Karpas-422 (cell line): ENCODE results near the gene SMYD3. TPM values are rescaled to one million over a fixed set of nuclear protein-coding genes. Genes with fewer than 3 reads are reported as not detected.

Source experiments
- DNase-seq: peaks from one replicate; pipeline ENCODE4 v3.0.0-alpha.2; 2015
- H2AFZ ChIP-seq: fragments of 200-600 bp; sonication (generic); 2 replicates; pipeline ENCODE4 v1.6.1; 2014; ENCODE audit warnings: antibody characterized with exemption, low read length, mixed read lengths
- H3K27ac ChIP-seq: fragments of 200-600 bp; sonication (generic); 2 replicates; pipeline ENCODE4 v1.5.1; 2014; ENCODE audit warnings: mild to moderate bottlenecking, low read length, moderate library complexity
- H3K27me3 ChIP-seq: fragments of 200-600 bp; sonication (generic); 2 replicates; pipeline ENCODE4 v1.6.1; 2014; ENCODE audit warnings: low read length, mixed read lengths
- H3K36me3 ChIP-seq: fragments of 200-600 bp; sonication (generic); 2 replicates; pipeline ENCODE4 v1.6.1; 2014; ENCODE audit warnings: low read length, mixed read lengths; ENCODE audit not compliant: insufficient read depth
- H3K4me1 ChIP-seq: fragments of 200-600 bp; sonication (generic); 2 replicates; pipeline ENCODE4 v1.6.1; 2014; ENCODE audit warnings: mild to moderate bottlenecking, low read length, mixed read lengths
- H3K4me2 ChIP-seq: fragments of 200-600 bp; sonication (generic); 2 replicates; pipeline ENCODE4 v1.6.1; 2014; ENCODE audit warnings: low read length, low read depth, mild to moderate bottlenecking; ENCODE audit not compliant: poor library complexity, severe bottlenecking
- H3K4me3 ChIP-seq: fragments of 200-600 bp; sonication (generic); 2 replicates; pipeline ENCODE4 v1.5.1; 2014; ENCODE audit warnings: mild to moderate bottlenecking, antibody characterized with exemption, low read length, mixed read lengths
- H3K79me2 ChIP-seq: fragments of 200-600 bp; sonication (generic); 2 replicates; pipeline ENCODE4 v1.6.1; 2014; ENCODE audit warnings: mild to moderate bottlenecking, low read length, mixed read lengths
- H3K9ac ChIP-seq: fragments of 200-600 bp; sonication (generic); 2 replicates; pipeline ENCODE4 v1.6.0; 2014; ENCODE audit warnings: low read length
- H3K9me2 ChIP-seq: fragments of 200-600 bp; sonication (generic), shearing (Covaris generic); replicated peaks from 2 replicates; pipeline ENCODE4 v1.6.0; 2014; ENCODE audit warnings: mild to moderate bottlenecking, low read length, moderate library complexity; ENCODE audit not compliant: insufficient read depth
- H3K9me3 ChIP-seq: fragments of 300-700, 200-600 bp; sonication (generic); 2 replicates; pipeline ENCODE4 v1.6.1; 2014; ENCODE audit warnings: low read length, mixed read lengths
- H4K20me1 ChIP-seq: fragments of 200-600 bp; sonication (generic); 2 replicates; pipeline ENCODE4 v1.6.1; 2014; ENCODE audit warnings: mild to moderate bottlenecking, antibody characterized with exemption, low read length, low read depth; ENCODE audit not compliant: insufficient read depth
- total RNA-seq: library from RNA; depleted of rRNA; stranded (reverse); fragments of >200 nt; shearing (Covaris generic); gene quantifications from 2 replicates; pipeline ENCODE4 v1.2.3, GENCODE V29; 2014; ENCODE audit warnings: low replicate concordance

The SMYD3 gene
- total RNA-seq, 1 experiment from 2014 or later = 67.1 TPM

- Histone ChIP-seq H3K27ac (no peak overlapping the region), H3K9ac (no peak overlapping the region), H3K79me2 (no peaks in the 10 kb centered on the region), H3K9me2 (no peaks in the 10 kb centered on the region), H2AFZ (no peak overlapping the region), H4K20me1 (no peaks in the 10 kb centered on the region), H3K9me3 (no peaks in the 10 kb centered on the region), H3K4me3 (no peak overlapping the region), H3K27me3 (no peaks in the 10 kb centered on the region), H3K4me1 (peaks cover 14% of the 10 kb centered on the region), H3K36me3 (no peaks in the 10 kb centered on the region), H3K4me2 (no peak overlapping the region)
- DNase-seq = no peak
Observed at GRCh38 chr1:245773344-245773743, 733.7 kb downstream of the SMYD3 start.

- Histone ChIP-seq H4K20me1 (no peaks in the 10 kb centered on the region), H3K27me3 (no peaks in the 10 kb centered on the region), H3K9ac (no peak overlapping the region), H2AFZ (no peak overlapping the region), H3K4me2 (no peak overlapping the region), H3K4me1 (peaks cover 13% of the 10 kb centered on the region), H3K36me3 (no peaks in the 10 kb centered on the region), H3K9me2 (no peaks in the 10 kb centered on the region), H3K27ac (no peak overlapping the region), H3K4me3 (no peak overlapping the region), H3K79me2 (no peaks in the 10 kb centered on the region), H3K9me3 (no peaks in the 10 kb centered on the region)
- no peak for DNase-seq
Observed at GRCh38 chr1:245772739-245773138, 734.3 kb downstream of the SMYD3 start.

- no peaks in the 10 kb centered on the region for H3K27me3 ChIP-seq
- H3K79me2 ChIP-seq = no peaks in the 10 kb centered on the region
- DNase-seq = no peak
- no peaks in the 10 kb centered on the region for H3K9me2 ChIP-seq
- no peak overlapping the region for H3K4me2 ChIP-seq
- no peaks in the 10 kb centered on the region for H3K36me3 ChIP-seq
- no peaks in the 10 kb centered on the region for H4K20me1 ChIP-seq
- no peaks in the 10 kb centered on the region for H3K9me3 ChIP-seq
- H2AFZ ChIP-seq = no peak overlapping the region
- no peak overlapping the region for H3K4me3 ChIP-seq
- no peak overlapping the region for H3K27ac ChIP-seq
- H3K9ac ChIP-seq = no peak overlapping the region
- peaks cover 9% of the 10 kb centered on the region for H3K4me1 ChIP-seq
Observed at GRCh38 chr1:245772325-245772724, 734.8 kb downstream of the SMYD3 start.

GRCh38 chr1:245771511-245772281, 735.4 kb downstream of the SMYD3 start:
- H3K36me3 ChIP-seq = no peaks in the 10 kb centered on the region
- H3K9ac ChIP-seq = no peak overlapping the region
- no peak for DNase-seq
- H3K9me3 ChIP-seq = no peaks in the 10 kb centered on the region
- H3K27me3 ChIP-seq = no peaks in the 10 kb centered on the region
- no peaks in the 10 kb centered on the region for H3K79me2 ChIP-seq
- H3K4me2 ChIP-seq = no peak overlapping the region
- no peak overlapping the region for H3K27ac ChIP-seq
- H3K4me1 ChIP-seq = peaks cover 3% of the 10 kb centered on the region
- no peaks in the 10 kb centered on the region for H4K20me1 ChIP-seq
- H2AFZ ChIP-seq = no peak overlapping the region
- H3K9me2 ChIP-seq = no peaks in the 10 kb centered on the region
- H3K4me3 ChIP-seq = no peak overlapping the region

GRCh38 chr1:245770156-245770555, 736.9 kb downstream of the SMYD3 start:
- no peaks in the 10 kb centered on the region for H3K36me3 ChIP-seq
- no peaks in the 10 kb centered on the region for H3K9me3 ChIP-seq
- H3K9me2 ChIP-seq = no peaks in the 10 kb centered on the region
- no peak overlapping the region for H3K4me2 ChIP-seq
- H3K4me3 ChIP-seq = no peak overlapping the region
- H4K20me1 ChIP-seq = no peaks in the 10 kb centered on the region
- no peak overlapping the region for H3K9ac ChIP-seq
- H3K27me3 ChIP-seq = no peaks in the 10 kb centered on the region
- H2AFZ ChIP-seq = no peak overlapping the region
- no peaks in the 10 kb centered on the region for H3K79me2 ChIP-seq
- no peak overlapping the region for H3K27ac ChIP-seq
- no peaks in the 10 kb centered on the region for H3K4me1 ChIP-seq
- no peak for DNase-seq

GRCh38 chr1:245768596-245768995, 738.5 kb downstream of the SMYD3 start:
- no peaks in the 10 kb centered on the region for H3K79me2 ChIP-seq

GRCh38 chr1:245765230-245766000, 741.7 kb downstream of the SMYD3 start:
- Histone ChIP-seq H3K9ac (no peak overlapping the region), H3K9me2 (no peaks in the 10 kb centered on the region), H3K9me3 (no peaks in the 10 kb centered on the region), H4K20me1 (no peaks in the 10 kb centered on the region), H3K4me2 (no peak overlapping the region), H3K4me3 (no peak overlapping the region), H3K4me1 (no peaks in the 10 kb centered on the region; the same call in 1 of the 2 replicates), H3K27ac (no peak overlapping the region), H2AFZ (no peak overlapping the region), H3K79me2 (no peaks in the 10 kb centered on the region), H3K36me3 (no peaks in the 10 kb centered on the region), H3K27me3 (no peaks in the 10 kb centered on the region)
- DNase-seq = no peak

More at GRCh38 chr1:245768596-245768995, 738.5 kb downstream of the SMYD3 start:
- no peak for DNase-seq
- Histone ChIP-seq H2AFZ (no peak overlapping the region), H3K4me1 (no peaks in the 10 kb centered on the region; the same call in 1 of the 2 replicates), H3K9me2 (no peaks in the 10 kb centered on the region), H3K27me3 (no peaks in the 10 kb centered on the region), H4K20me1 (no peaks in the 10 kb centered on the region), H3K9ac (no peak overlapping the region), H3K4me2 (no peak overlapping the region), H3K27ac (no peak overlapping the region), H3K36me3 (no peaks in the 10 kb centered on the region), H3K9me3 (no peaks in the 10 kb centered on the region), H3K4me3 (no peak overlapping the region)

GRCh38 chr1:245763873-245764331, 743.2 kb downstream of the SMYD3 start:
- Histone ChIP-seq H3K27ac (no peak overlapping the region), H3K27me3 (no peaks in the 10 kb centered on the region), H3K9me3 (no peaks in the 10 kb centered on the region), H3K79me2 (no peaks in the 10 kb centered on the region), H3K36me3 (no peaks in the 10 kb centered on the region), H3K4me3 (no peak overlapping the region), H2AFZ (no peak overlapping the region), H3K9me2 (no peaks in the 10 kb centered on the region), H4K20me1 (no peaks in the 10 kb centered on the region), H3K9ac (no peak overlapping the region), H3K4me2 (no peak overlapping the region), H3K4me1 (no peaks in the 10 kb centered on the region; the same call in 1 of the 2 replicates)
- no peak for DNase-seq
